Prostate gland (tissue), 2 donors: Measurements from ENCODE around the gene PARP14. TPM values are rescaled to one million over a fixed set of nuclear protein-coding genes. Genes with fewer than 3 reads are reported as not detected.

Source experiments
- DNase-seq: peaks from one replicate; pipeline ENCODE4 v3.0.0-alpha.2; 2019; ENCODE audit warnings: low spot score
- H3K27ac ChIP-seq, 2 donors: fragments of 200-600 bp; sonication (generic); 2 replicates each; pipeline ENCODE4 v1.5.1; 2017 to 2019
- H3K27me3 ChIP-seq: fragments of 200-600 bp; sonication (generic); replicated peaks from 2 replicates; pipeline ENCODE4 v1.5.1; 2019; ENCODE audit not compliant: insufficient read depth
- H3K36me3 ChIP-seq, 2 donors: fragments of 200-600 bp; sonication (generic); 1 replicate in 1 of 2; 2 replicates in 1 of 2; pipeline versions ENCODE4 v1.5.1 to v1.8.1; 2017 to 2019
- H3K4me1 ChIP-seq: fragments of 200-600 bp; sonication (generic); replicated peaks from 2 replicates; pipeline ENCODE4 v1.5.1; 2019
- H3K4me3 ChIP-seq, 2 donors: fragments of 200-600 bp; sonication (generic); 2 replicates each; pipeline ENCODE4 v1.5.1; 2017 to 2019
- H3K9me3 ChIP-seq: fragments of 200-600 bp; sonication (generic); 2 replicates; pipeline ENCODE4 v1.5.1; 2017
- CTCF ChIP-seq, 4 experiments: fragments of 200-600 bp in 2 of 4; fragments of 450-650 bp in 2 of 4; sonication (generic) in 2 of 4; IDR thresholded peaks; 1 replicate in 3 of 4; 2 replicates in 1 of 4; pipeline ENCODE4 v1.5.1; 2016 to 2019; ENCODE audit warnings: antibody characterized with exemption in 4 of 4, mild to moderate bottlenecking in 2 of 4, moderate library complexity in 2 of 4
- POLR2A ChIP-seq: fragments of 450-650 bp; IDR thresholded peaks from one replicate; pipeline ENCODE4 v1.6.1; 2016; ENCODE audit warnings: antibody characterized with exemption, mild to moderate bottlenecking
- POLR2AphosphoS5 ChIP-seq: sonication (generic); formaldehyde crosslinking; IDR thresholded peaks from one replicate; pipeline ENCODE4 v1.6.1; 2017; ENCODE audit warnings: antibody characterized with exemption
- WGBS: methylation state at CpG from one replicate; pipeline ENCODE4 v1.1.5; 2018; 5-methylcytosine and 5-hydroxymethylcytosine counted together
- intact Hi-C: fragments of 100-400 bp; cut with DNase I; formaldehyde crosslinking; loops from one replicate; pipeline ENCODE4 v1.14.2; 2022
- total RNA-seq, 2 donors: library from RNA; depleted of rRNA; stranded (reverse); fragments of >200 nt; gene quantifications; one replicate each; pipeline ENCODE4 v1.1.0, GENCODE V29; 2016

Gene PARP14
- total RNA-seq, 2 donors from 2014 or later = 28.1 to 43.3 TPM

GRCh38 chr3:122690096-122690495 is 9.5 kb downstream of the PARP14 start:
- no peak for DNase-seq
- 100% methylated on average over 1 of the region's 1 CpG for WGBS
- no peak overlapping the region for H3K27ac ChIP-seq

GRCh38 chr3:122691195-122691594 is 10.6 kb downstream of the PARP14 start:
- DNase-seq = no peak
- H3K4me1 ChIP-seq = no peaks in the 10 kb centered on the region
- peaks cover 0 to 3% of the 10 kb centered on the region in 2 donors for H3K36me3 ChIP-seq
- TF ChIP-seq POLR2A = no peak
- no peak for TF ChIP-seq POLR2AphosphoS5
- no peak for TF ChIP-seq CTCF (IDR thresholded peaks at IDR 0.05)
- 91% methylated on average over 4 of the region's 4 CpGs for WGBS
- H3K9me3 ChIP-seq = no peaks in the 10 kb centered on the region
- H3K27ac ChIP-seq = no peak overlapping the region
- intact Hi-C loops = no loop called here
- H3K4me3 ChIP-seq = no peak overlapping the region
- H3K27me3 ChIP-seq = no peaks in the 10 kb centered on the region

More at GRCh38 chr3:122690096-122690495, 9.5 kb downstream of the PARP14 start:
- Histone ChIP-seq H3K4me1 (no peaks in the 10 kb centered on the region), H3K9me3 (no peaks in the 10 kb centered on the region), H3K27me3 (no peaks in the 10 kb centered on the region), H3K4me3 (no peak overlapping the region), H3K36me3 (peaks cover 0 to 3% of the 10 kb centered on the region in 2 donors)
- TF ChIP-seq POLR2A (no peak), CTCF (IDR thresholded peaks at IDR 0.05) (no peak), POLR2AphosphoS5 (no peak)
- intact Hi-C loops = no loop called here

- H3K4me1 ChIP-seq = no peaks in the 10 kb centered on the region
- 61% methylated on average over 3 of the region's 3 CpGs for WGBS
- no peaks in the 10 kb centered on the region for H3K36me3 ChIP-seq
- no peaks in the 10 kb centered on the region for H3K27me3 ChIP-seq
- no peak overlapping the region for H3K4me3 ChIP-seq
- no peaks in the 10 kb centered on the region for H3K9me3 ChIP-seq
- no peak overlapping the region for H3K27ac ChIP-seq
- TF ChIP-seq POLR2AphosphoS5 = no peak
- TF ChIP-seq CTCF (IDR thresholded peaks at IDR 0.05) = no peak
- TF ChIP-seq POLR2A = no peak
- no peak for DNase-seq
- intact Hi-C loops = no loop called here
These were observed 12.0 kb downstream of the PARP14 start for GRCh38 chr3:122692674-122693073.

- intact Hi-C loops = no loop called here
- TF ChIP-seq POLR2A (no peak), POLR2AphosphoS5 (no peak)
- H3K27ac ChIP-seq = no peak overlapping the region
- H3K4me1 ChIP-seq = no peaks in the 10 kb centered on the region
- no peak for DNase-seq
- H3K9me3 ChIP-seq = no peaks in the 10 kb centered on the region
- no peak overlapping the region for H3K4me3 ChIP-seq
- WGBS = 82% methylated on average over 7 of the region's 7 CpGs
- H3K36me3 ChIP-seq = no peaks in the 10 kb centered on the region
- no peaks in the 10 kb centered on the region for H3K27me3 ChIP-seq
These were observed 14.3 kb downstream of the PARP14 start for GRCh38 chr3:122694966-122695365.

GRCh38 chr3:122695927-122696561 is 15.4 kb downstream of the PARP14 start:
- DNase-seq = no peak
- Histone ChIP-seq H3K4me1 (no peaks in the 10 kb centered on the region), H3K27me3 (no peaks in the 10 kb centered on the region), H3K36me3 (no peaks in the 10 kb centered on the region), H3K27ac (no peak overlapping the region), H3K9me3 (no peaks in the 10 kb centered on the region), H3K4me3 (no peak overlapping the region)
- TF ChIP-seq CTCF (IDR thresholded peaks at IDR 0.05) = no peak
- TF ChIP-seq POLR2AphosphoS5 = no peak
- TF ChIP-seq POLR2A = no peak
- intact Hi-C loops = no loop called here
